Measurements from ENCODE around the gene PPT2. TPM values are rescaled to one million over a fixed set of nuclear protein-coding genes. Genes with fewer than 3 reads are reported as not detected.

Gene PPT2
- total and polyA plus RNA-seq, 4 donors: 4.3 to 37.6 (median 27.9) TPM

DNA sequence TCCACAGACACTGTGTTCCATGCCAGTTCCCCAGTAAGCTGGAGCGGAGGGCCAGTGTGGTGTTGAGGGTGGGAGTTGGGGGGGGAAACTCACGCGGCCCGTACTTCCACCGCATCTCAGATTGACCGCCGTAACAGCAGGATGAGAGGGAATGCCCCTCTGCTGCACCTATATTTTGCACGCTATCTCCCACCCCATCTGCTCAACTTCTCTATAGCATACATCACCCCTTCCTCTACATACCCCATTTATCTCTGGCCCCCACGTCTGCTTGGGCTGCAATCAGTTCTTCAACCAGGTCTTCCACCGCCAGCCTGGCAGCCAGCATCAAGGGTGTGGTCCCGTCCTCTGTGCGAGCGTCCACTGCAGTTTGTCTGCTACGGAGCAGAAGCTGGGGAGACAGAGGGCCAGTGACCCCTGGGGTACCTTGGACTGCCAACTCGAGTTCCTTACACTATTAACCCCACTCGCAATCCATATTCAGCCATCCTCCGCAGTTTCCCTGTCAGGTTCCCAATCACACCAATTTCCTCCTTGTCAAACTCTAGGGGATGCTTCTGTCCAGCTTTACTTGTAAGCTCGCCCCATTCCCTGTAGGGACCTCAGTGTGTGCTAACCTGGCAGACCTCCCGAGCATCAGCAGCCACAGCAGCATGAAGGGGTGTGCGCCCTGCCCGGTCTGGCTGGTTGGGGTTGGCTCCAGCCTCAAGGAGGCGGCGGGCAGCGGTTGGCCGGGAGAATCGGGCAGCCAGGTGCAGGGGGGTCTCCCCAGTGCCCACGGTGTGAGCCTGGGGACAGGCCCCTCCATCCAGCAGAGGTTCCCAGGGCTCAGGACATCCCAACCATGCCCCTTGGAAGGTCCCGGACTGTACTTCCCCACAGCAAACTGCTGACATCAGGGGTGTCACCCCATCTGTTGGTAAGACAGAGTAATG is 43.0 kb downstream of the PPT2 start:
- 12 to 14% methylated on average over 24 to 28 of the region's 28 CpGs for WGBS, 2 donors
- intact Hi-C loops (cut with DNase I): loop anchor here (5.0 to 10.0 kb wide), 3 partner anchors 775 to 1008 kb away; partner anchors contain the start of genes HSD17B8 (in 1 of the 2), RING1 (in 1 of the 2), RXRB (in 1 of the 2) and SLC39A7 (in 1 of the 2)

DNA sequence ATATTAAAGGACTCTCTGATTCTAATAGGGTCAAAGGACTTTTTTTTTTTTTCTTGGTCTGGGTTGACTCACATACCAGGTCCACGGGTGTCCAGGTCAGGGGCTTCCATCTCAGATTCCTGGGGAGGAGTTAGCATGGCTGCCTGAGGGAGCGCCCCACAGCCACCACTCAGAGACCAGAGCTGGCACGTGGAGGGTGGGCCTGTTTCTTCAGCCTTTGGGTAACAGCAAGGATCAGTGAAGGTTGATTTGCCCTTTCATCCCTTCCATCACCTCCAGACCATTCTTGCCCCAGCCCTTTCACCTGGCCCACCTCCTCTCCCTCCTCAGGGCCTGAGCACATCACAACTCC is 44.4 kb downstream of the PPT2 start:
- DNase-seq: no peak
- WGBS, 2 donors: 79 to 85% methylated on average over 3 of the region's 3 CpGs
- no peak overlapping the region for H3K4me3 ChIP-seq (ENCODE audit: low read length in 2 of 2)
- no peak for ATAC-seq (ENCODE audit: low FRiP score)
- no peaks in the 10 kb centered on the region for H3K27me3 ChIP-seq (ENCODE audit: control insufficient read depth in 1 of 2, insufficient read depth in 2 of 2, low read length in 1 of 2)
- no peaks in the 10 kb centered on the region for H3K36me3 ChIP-seq (ENCODE audit: control insufficient read depth in 1 of 2, insufficient read depth in 2 of 2, low read length in 1 of 2)
- H3K9me3 ChIP-seq (ENCODE audit: control insufficient read depth, low read length): no peaks in the 10 kb centered on the region
- H3K27ac ChIP-seq (ENCODE audit: low read depth in 1 of 2, low read length in 2 of 2): no peak overlapping the region
- intact Hi-C loops (cut with DNase I): loop anchor here (5.0 to 10.0 kb wide), 3 partner anchors 774 to 1006 kb away; partner anchors contain the start of genes HSD17B8 (in 1 of the 2), RING1 (in 1 of the 2), RXRB (in 1 of the 2) and SLC39A7 (in 1 of the 2)
- H3K4me1 ChIP-seq (ENCODE audit: control insufficient read depth in 1 of 2, insufficient read depth in 2 of 2, low read length in 2 of 2): no peaks in the 10 kb centered on the region

More for the DNA sequence above, 43.0 kb downstream of the PPT2 start:
- peak overlapping the region; percentile 95 to 98 for H3K27ac ChIP-seq (ENCODE audit: low read depth in 1 of 2, low read length in 2 of 2)
- no peaks in the 10 kb centered on the region for H3K27me3 ChIP-seq (ENCODE audit: control insufficient read depth in 1 of 2, insufficient read depth in 2 of 2, low read length in 1 of 2)
- no peaks in the 10 kb centered on the region for H3K4me1 ChIP-seq (ENCODE audit: control insufficient read depth in 1 of 2, insufficient read depth in 2 of 2, low read length in 2 of 2)
- ATAC-seq (ENCODE audit: low FRiP score) (no peak), DNase-seq (peak in 1 of 2 donors; percentile 64)
- no peaks in the 10 kb centered on the region for H3K9me3 ChIP-seq (ENCODE audit: control insufficient read depth, low read length)
- H3K4me3 ChIP-seq (ENCODE audit: low read length in 2 of 2): peak overlapping the region; percentile 63 to 86
- no peaks in the 10 kb centered on the region for H3K36me3 ChIP-seq (ENCODE audit: control insufficient read depth in 1 of 2, insufficient read depth in 2 of 2, low read length in 1 of 2)

DNA sequence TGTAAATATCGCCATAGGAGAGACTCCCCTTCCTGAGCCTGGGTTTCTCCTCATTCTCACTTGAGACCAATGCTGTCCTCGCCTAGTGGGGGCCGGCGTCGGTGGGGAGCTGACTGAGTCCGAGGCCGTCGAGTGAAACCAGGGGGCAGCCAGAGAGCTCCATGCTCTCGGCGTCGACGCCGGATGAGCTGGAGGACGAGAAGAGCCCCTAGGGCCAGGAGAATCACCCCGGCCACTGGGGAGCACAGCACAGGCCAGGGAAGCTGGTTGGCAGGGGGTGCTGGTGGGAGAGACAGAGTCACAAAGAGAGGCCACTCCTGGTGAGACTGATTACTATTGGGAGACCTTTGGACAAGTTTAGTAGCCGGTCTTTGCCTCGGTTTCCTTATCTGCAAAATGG is 44.9 kb downstream of the PPT2 start:
- Histone ChIP-seq H3K36me3 (ENCODE audit: control insufficient read depth in 1 of 2, insufficient read depth in 2 of 2, low read length in 1 of 2) (no peaks in the 10 kb centered on the region), H3K9me3 (ENCODE audit: control insufficient read depth, low read length) (no peaks in the 10 kb centered on the region), H3K4me3 (ENCODE audit: low read length in 2 of 2) (no peak overlapping the region), H3K27ac (ENCODE audit: low read depth in 1 of 2, low read length in 2 of 2) (no peak overlapping the region), H3K27me3 (ENCODE audit: control insufficient read depth in 1 of 2, insufficient read depth in 2 of 2, low read length in 1 of 2) (no peaks in the 10 kb centered on the region), H3K4me1 (ENCODE audit: control insufficient read depth in 1 of 2, insufficient read depth in 2 of 2, low read length in 2 of 2) (no peaks in the 10 kb centered on the region)
- no peak for DNase-seq
- WGBS, 2 donors: 86 to 87% methylated on average over 17 of the region's 17 CpGs
- ATAC-seq (ENCODE audit: low FRiP score): no peak
- intact Hi-C loops (cut with DNase I): loop anchor here (5.0 to 10.0 kb wide), 3 partner anchors 773 to 1006 kb away; partner anchors contain the start of genes HSD17B8 (in 1 of the 2), RING1 (in 1 of the 2), RXRB (in 1 of the 2) and SLC39A7 (in 1 of the 2)

DNA sequence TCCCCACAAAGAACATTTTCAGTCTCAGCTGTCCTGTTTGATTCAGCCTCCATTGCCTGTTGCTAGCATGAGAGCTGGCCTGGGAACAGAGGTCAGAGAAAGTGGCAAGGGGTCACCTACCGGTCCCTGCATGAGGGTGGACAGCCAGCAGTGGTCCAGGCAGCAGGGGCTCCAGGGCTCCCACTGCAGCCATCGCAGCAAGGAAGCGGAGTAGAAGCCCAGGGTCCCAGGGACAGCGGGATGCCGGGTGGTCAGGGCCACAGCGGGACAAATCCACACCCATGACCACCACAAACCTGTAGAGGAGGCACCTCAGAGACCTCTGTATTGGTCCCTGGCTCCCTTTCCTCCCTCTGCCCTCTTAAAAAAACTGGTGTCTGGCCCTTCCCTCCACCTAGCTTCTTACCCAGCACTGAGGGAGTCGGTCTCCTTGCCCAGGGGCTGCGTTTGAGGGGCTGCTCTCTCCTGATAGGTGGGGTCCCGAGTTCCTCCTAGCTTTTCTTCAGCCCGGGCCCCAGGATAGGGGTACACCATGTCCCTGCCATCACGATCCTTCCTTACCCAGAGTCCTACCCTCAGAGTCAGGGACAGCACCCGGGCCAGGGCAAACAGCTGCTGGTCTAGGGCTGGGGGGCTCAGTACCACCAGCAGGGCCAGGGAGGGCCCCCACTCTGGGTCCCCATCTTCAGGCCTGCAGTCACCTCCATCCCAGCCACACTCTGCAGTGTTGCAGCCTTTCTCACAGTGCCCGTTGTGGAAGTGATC is 47.0 kb downstream of the PPT2 start:
- intact Hi-C loops (cut with DNase I): no loop called here
- Histone ChIP-seq H3K27ac (ENCODE audit: low read depth in 1 of 2, low read length in 2 of 2) (no peak overlapping the region), H3K36me3 (ENCODE audit: control insufficient read depth in 1 of 2, insufficient read depth in 2 of 2, low read length in 1 of 2) (no peaks in the 10 kb centered on the region)

DNA sequence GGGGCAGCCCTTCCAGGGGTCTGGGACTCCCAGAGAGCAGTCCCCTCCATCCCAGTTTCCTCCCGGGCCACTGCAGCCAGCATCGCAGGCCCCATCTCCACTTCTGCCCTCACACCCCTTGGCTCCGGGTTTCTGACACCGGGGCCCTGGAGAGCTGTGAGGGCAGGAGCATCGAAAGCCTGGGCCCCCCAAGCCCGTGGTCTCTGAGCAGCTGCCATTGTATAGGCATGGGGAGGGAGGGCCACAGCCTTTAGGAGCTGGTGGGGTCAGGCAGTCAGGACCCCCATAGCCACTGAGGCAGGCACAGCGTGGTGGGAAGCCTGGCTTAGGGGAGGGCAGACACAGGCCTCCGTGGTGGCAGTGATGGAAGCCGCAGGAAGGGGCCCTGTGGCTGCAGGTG is 48.2 kb downstream of the PPT2 start:
- DNase-seq: no peak
- Histone ChIP-seq H3K4me1 (ENCODE audit: control insufficient read depth in 1 of 2, insufficient read depth in 2 of 2, low read length in 2 of 2) (no peaks in the 10 kb centered on the region), H3K27me3 (ENCODE audit: control insufficient read depth in 1 of 2, insufficient read depth in 2 of 2, low read length in 1 of 2) (no peaks in the 10 kb centered on the region), H3K4me3 (ENCODE audit: low read length in 2 of 2) (no peak overlapping the region), H3K9me3 (ENCODE audit: control insufficient read depth, low read length) (no peaks in the 10 kb centered on the region), H3K27ac (ENCODE audit: low read depth in 1 of 2, low read length in 2 of 2) (no peak overlapping the region), H3K36me3 (ENCODE audit: control insufficient read depth in 1 of 2, insufficient read depth in 2 of 2, low read length in 1 of 2) (no peaks in the 10 kb centered on the region)
- WGBS, 2 donors: 81 to 85% methylated on average over 9 of the region's 9 CpGs
- ATAC-seq (ENCODE audit: low FRiP score): no peak
- intact Hi-C loops (cut with DNase I): no loop called here

More for the DNA sequence above, 47.0 kb downstream of the PPT2 start:
- WGBS, 2 donors: 87 to 90% methylated on average over 13 of the region's 13 CpGs
- H3K4me1 ChIP-seq (ENCODE audit: control insufficient read depth in 1 of 2, insufficient read depth in 2 of 2, low read length in 2 of 2): no peaks in the 10 kb centered on the region
- DNase-seq (no peak), ATAC-seq (ENCODE audit: low FRiP score) (no peak)
- no peaks in the 10 kb centered on the region for H3K27me3 ChIP-seq (ENCODE audit: control insufficient read depth in 1 of 2, insufficient read depth in 2 of 2, low read length in 1 of 2)
- no peak overlapping the region for H3K4me3 ChIP-seq (ENCODE audit: low read length in 2 of 2)
- no peaks in the 10 kb centered on the region for H3K9me3 ChIP-seq (ENCODE audit: control insufficient read depth, low read length)

DNA sequence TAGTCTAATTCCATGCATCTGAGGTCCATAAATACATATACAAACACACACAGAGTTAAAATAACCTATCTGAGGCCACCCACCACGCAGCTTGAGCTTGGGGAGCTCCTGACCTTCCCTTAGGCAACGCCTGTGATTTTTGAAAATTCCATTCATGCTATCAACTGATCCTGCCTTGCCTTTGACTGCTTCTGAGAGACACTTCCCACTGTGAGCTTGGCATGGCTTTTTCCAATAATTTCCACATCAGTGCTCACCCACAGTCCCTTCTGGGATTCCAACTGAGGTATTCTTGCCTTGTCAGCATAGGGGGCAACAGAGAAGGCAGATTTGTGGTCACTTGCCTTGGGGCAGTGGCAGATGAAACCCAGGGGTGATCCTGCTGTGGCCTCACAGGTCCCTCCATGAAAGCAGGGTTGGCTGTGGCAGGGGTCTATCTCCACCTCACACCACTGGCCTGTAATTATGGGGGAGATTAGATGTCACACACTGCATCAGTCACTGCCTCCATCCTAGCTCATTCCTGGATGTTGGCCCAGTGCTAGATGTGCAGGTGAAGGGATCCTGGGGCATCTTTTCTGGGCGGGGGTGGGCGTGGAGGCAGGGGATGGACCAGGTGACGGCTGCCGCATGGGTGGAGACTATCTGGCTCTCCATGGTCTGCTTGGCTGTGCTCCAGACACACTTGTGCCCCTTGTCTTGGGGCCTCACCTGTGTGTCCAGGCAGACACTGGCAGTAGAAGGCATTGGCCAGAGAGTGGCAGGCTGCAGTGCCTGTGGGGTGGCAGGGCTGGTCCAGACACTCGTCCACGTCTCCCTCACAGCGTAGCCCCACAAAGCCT is 49.7 kb downstream of the PPT2 start:
- no peaks in the 10 kb centered on the region for H3K4me1 ChIP-seq (ENCODE audit: control insufficient read depth in 1 of 2, insufficient read depth in 2 of 2, low read length in 2 of 2)
- 77 to 83% methylated on average over 9 of the region's 9 CpGs for WGBS, 2 donors
- no peaks in the 10 kb centered on the region for H3K9me3 ChIP-seq (ENCODE audit: control insufficient read depth, low read length)
- H3K4me3 ChIP-seq (ENCODE audit: low read length in 2 of 2): no peak overlapping the region
- ATAC-seq (ENCODE audit: low FRiP score): no peak
- no peaks in the 10 kb centered on the region for H3K36me3 ChIP-seq (ENCODE audit: control insufficient read depth in 1 of 2, insufficient read depth in 2 of 2, low read length in 1 of 2)
- no peak for DNase-seq
- H3K27ac ChIP-seq (ENCODE audit: low read depth in 1 of 2, low read length in 2 of 2): no peak overlapping the region
- H3K27me3 ChIP-seq (ENCODE audit: control insufficient read depth in 1 of 2, insufficient read depth in 2 of 2, low read length in 1 of 2): no peaks in the 10 kb centered on the region
- intact Hi-C loops (cut with DNase I): no loop called here

DNA sequence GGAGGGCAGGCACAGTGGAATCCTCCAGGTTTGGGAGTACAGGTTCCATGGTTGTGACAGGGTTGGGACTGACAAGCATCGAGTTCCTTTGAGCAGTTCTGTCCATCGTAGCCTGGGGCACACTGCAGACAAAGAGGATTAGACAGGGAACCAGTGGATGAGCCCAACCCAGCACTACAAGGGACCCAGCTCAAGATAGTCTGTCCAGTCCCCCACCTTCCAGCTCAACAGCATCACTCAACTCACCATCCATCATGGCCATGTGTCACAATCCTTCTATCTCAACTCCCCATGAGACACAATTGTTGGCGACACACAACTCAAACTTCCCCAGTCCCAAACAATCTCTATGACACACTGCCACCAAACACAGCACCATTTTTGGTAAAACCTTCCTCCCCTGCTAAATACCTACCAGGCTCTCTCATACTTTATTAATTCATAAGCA is 50.4 kb downstream of the PPT2 start:
- WGBS, 2 donors: 75 to 78% methylated on average over 3 of the region's 3 CpGs
- intact Hi-C loops (cut with DNase I): no loop called here
- H3K27ac ChIP-seq (ENCODE audit: low read depth in 1 of 2, low read length in 2 of 2): no peak overlapping the region
- no peaks in the 10 kb centered on the region for H3K9me3 ChIP-seq (ENCODE audit: control insufficient read depth, low read length)
- no peak for DNase-seq
- no peak for ATAC-seq (ENCODE audit: low FRiP score)
- H3K27me3 ChIP-seq (ENCODE audit: control insufficient read depth in 1 of 2, insufficient read depth in 2 of 2, low read length in 1 of 2): no peaks in the 10 kb centered on the region
- H3K4me3 ChIP-seq (ENCODE audit: low read length in 2 of 2): no peak overlapping the region
- H3K4me1 ChIP-seq (ENCODE audit: control insufficient read depth in 1 of 2, insufficient read depth in 2 of 2, low read length in 2 of 2): no peaks in the 10 kb centered on the region
- no peaks in the 10 kb centered on the region for H3K36me3 ChIP-seq (ENCODE audit: control insufficient read depth in 1 of 2, insufficient read depth in 2 of 2, low read length in 1 of 2)

DNA sequence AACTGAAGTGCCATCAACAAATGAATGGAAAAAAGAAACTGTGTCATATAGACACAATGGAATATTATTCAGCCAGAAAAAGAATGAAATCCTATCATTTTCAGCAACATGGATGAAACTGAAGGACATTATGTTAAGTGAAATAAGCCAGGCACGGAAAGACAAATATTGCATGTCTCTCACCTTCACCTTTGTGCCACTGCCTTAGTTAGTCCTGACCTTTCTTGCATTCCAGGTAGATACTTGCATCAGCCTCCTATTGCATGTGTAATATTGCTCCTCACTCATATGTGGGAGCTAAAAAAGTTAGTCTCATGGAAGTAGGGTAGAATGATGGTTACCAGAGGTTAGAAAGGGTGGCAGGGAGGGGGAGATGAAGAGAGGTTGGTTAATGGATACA is 55.1 kb downstream of the PPT2 start:
- H3K9me3 ChIP-seq (ENCODE audit: control insufficient read depth, low read length): no peaks in the 10 kb centered on the region
- no peak for ATAC-seq (ENCODE audit: low FRiP score)
- no peaks in the 10 kb centered on the region for H3K4me1 ChIP-seq (ENCODE audit: control insufficient read depth in 1 of 2, insufficient read depth in 2 of 2, low read length in 2 of 2)
- H3K4me3 ChIP-seq (ENCODE audit: low read length in 2 of 2): no peak overlapping the region
- no peaks in the 10 kb centered on the region for H3K27me3 ChIP-seq (ENCODE audit: control insufficient read depth in 1 of 2, insufficient read depth in 2 of 2, low read length in 1 of 2)
- intact Hi-C loops (cut with DNase I): no loop called here
- H3K36me3 ChIP-seq (ENCODE audit: control insufficient read depth in 1 of 2, insufficient read depth in 2 of 2, low read length in 1 of 2): no peaks in the 10 kb centered on the region
- no peak for DNase-seq
- no peak overlapping the region for H3K27ac ChIP-seq (ENCODE audit: low read depth in 1 of 2, low read length in 2 of 2)
- 80 to 82% methylated on average over 1 of the region's 1 CpG for WGBS, 2 donors

Data from aorta (tissue), 5 donors.